MM.1S (cell line): Measurements from ENCODE around the gene CCL19.

Experiments used
- DNase-seq: peaks from one replicate; pipeline ENCODE4 v3.0.0-alpha.2; 2015
- H2AFZ ChIP-seq: fragments of 300-600 bp; sonication (generic); 2 replicates; pipeline ENCODE4 v1.6.0; 2016; ENCODE audit warnings: antibody characterized with exemption, low read length
- H3F3A ChIP-seq: fragments of 300-600 bp; sonication (generic); 2 replicates; pipeline ENCODE4 v1.6.1; 2016; ENCODE audit warnings: mild to moderate bottlenecking, antibody characterized with exemption, low read length, moderate library complexity, mixed read lengths; ENCODE audit not compliant: insufficient read depth
- H3K27ac ChIP-seq: fragments of 300-600 bp; sonication (generic); 2 replicates; pipeline ENCODE4 v1.5.1; 2016; ENCODE audit warnings: mild to moderate bottlenecking, low read length
- H3K27me3 ChIP-seq: fragments of 300-600 bp; sonication (generic); replicated peaks from 2 replicates; pipeline ENCODE4 v1.6.0; 2016; ENCODE audit warnings: low read length; ENCODE audit not compliant: insufficient read depth
- H3K36me3 ChIP-seq: fragments of 300-600 bp; sonication (generic); replicated peaks from 2 replicates; pipeline ENCODE4 v1.6.1; 2016; ENCODE audit warnings: mild to moderate bottlenecking, low read length, mixed read lengths; ENCODE audit not compliant: insufficient read depth
- H3K4me1 ChIP-seq: fragments of 300-600 bp; sonication (generic); 2 replicates; pipeline ENCODE4 v1.6.1; 2016; ENCODE audit warnings: low read length, mixed read lengths
- H3K4me2 ChIP-seq: fragments of 300-600 bp; sonication (generic); 2 replicates; pipeline ENCODE4 v1.6.0; 2016; ENCODE audit warnings: low read depth, low read length
- H3K4me3 ChIP-seq: fragments of 300-600 bp; sonication (generic); 2 replicates; pipeline ENCODE4 v1.5.1; 2016; ENCODE audit warnings: low read length, mixed read lengths
- H3K79me2 ChIP-seq: fragments of 300-600 bp; sonication (generic); 2 replicates; pipeline ENCODE4 v1.6.1; 2016; ENCODE audit warnings: mixed run types, low read length, mixed read lengths
- H3K9ac ChIP-seq: fragments of 300-600 bp; sonication (generic); 2 replicates; pipeline ENCODE4 v1.6.1; 2016; ENCODE audit warnings: low read length, mixed read lengths
- H3K9me2 ChIP-seq: fragments of 300-600 bp; sonication (generic); replicated peaks from 2 replicates; pipeline ENCODE4 v1.6.1; 2016; ENCODE audit warnings: mild to moderate bottlenecking, low read length, mixed read lengths; ENCODE audit not compliant: insufficient read depth
- H3K9me3 ChIP-seq: fragments of 300-600 bp; sonication (generic); replicated peaks from 2 replicates; pipeline ENCODE4 v1.6.1; 2016; ENCODE audit warnings: mild to moderate bottlenecking, low read length, mixed read lengths; ENCODE audit not compliant: insufficient read depth
- H4K20me1 ChIP-seq: fragments of 300-600 bp; sonication (generic); 2 replicates; pipeline ENCODE4 v1.6.1; 2016; ENCODE audit warnings: mild to moderate bottlenecking, low read length, moderate library complexity, mixed read lengths; ENCODE audit not compliant: insufficient read depth
- EZH2 ChIP-seq: fragments of 300-600 bp; sonication (generic); optimal IDR thresholded peaks from 2 replicates; pipeline ENCODE3; 2017; ENCODE audit warnings: low read depth, mild to moderate bottlenecking, antibody characterized with exemption, low read length, mixed read lengths
- EZH2phosphoT487 ChIP-seq: fragments of 300-600 bp; sonication (generic); IDR thresholded peaks from 2 replicates; pipeline ENCODE4 v1.6.1; 2018; ENCODE audit warnings: antibody characterized with exemption, low read length
- TF ChIP-seq, protein P1 (sequence below): fragments of 300-600 bp; sonication (generic); IDR thresholded peaks from 2 replicates; pipeline ENCODE4 v1.5.1; 2016; ENCODE audit warnings: antibody characterized with exemption, low read length, mixed read lengths

CCL19 gene

DNA sequence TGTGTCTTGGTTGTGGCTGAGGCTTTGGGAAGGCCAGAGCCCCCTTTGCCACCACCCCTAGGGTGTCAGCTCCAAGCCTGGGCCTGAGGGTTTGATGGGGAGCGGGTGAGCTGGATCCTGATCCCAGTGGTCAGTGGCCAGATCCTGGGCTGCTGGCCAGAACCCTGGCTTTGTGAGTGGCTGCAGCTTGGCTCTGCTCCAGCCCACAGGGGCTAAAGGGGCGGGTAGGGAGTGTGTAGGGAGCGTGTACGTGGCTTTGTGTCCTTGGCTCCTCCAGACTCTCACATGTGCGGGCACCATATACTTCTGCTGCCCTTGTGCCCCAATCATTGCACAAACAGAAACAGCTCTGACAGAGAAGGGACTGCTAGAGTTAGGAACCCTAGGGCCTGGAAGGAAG, 40.3 kb downstream of the CCL19 start:
- DNase-seq, result no peak
- peaks cover 15% of the 10 kb centered on the region for H3F3A ChIP-seq
- no peak overlapping the region for H3K9ac ChIP-seq
- H3K27me3 ChIP-seq, result no peaks in the 10 kb centered on the region
- peaks cover 14% of the 10 kb centered on the region for H3K4me1 ChIP-seq
- H4K20me1 ChIP-seq, result no peaks in the 10 kb centered on the region
- H3K79me2 ChIP-seq, result peaks cover 22% of the 10 kb centered on the region
- no peak overlapping the region for H3K27ac ChIP-seq
- H2AFZ ChIP-seq, result no peak overlapping the region
- H3K4me3 ChIP-seq, result no peak overlapping the region
- no peaks in the 10 kb centered on the region for H3K9me2 ChIP-seq
- H3K9me3 ChIP-seq, result no peaks in the 10 kb centered on the region
- H3K36me3 ChIP-seq, result 0 out of 2 replicates have a peak, but pooled peaks cover 3% of the 10 kb centered on the region
- no peak overlapping the region for H3K4me2 ChIP-seq
- TF ChIP-seq EZH2phosphoT487 (no peak), EZH2 (no peak)
- TF ChIP-seq, protein P1, sequence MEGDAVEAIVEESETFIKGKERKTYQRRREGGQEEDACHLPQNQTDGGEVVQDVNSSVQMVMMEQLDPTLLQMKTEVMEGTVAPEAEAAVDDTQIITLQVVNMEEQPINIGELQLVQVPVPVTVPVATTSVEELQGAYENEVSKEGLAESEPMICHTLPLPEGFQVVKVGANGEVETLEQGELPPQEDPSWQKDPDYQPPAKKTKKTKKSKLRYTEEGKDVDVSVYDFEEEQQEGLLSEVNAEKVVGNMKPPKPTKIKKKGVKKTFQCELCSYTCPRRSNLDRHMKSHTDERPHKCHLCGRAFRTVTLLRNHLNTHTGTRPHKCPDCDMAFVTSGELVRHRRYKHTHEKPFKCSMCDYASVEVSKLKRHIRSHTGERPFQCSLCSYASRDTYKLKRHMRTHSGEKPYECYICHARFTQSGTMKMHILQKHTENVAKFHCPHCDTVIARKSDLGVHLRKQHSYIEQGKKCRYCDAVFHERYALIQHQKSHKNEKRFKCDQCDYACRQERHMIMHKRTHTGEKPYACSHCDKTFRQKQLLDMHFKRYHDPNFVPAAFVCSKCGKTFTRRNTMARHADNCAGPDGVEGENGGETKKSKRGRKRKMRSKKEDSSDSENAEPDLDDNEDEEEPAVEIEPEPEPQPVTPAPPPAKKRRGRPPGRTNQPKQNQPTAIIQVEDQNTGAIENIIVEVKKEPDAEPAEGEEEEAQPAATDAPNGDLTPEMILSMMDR, result no peak

DNA sequence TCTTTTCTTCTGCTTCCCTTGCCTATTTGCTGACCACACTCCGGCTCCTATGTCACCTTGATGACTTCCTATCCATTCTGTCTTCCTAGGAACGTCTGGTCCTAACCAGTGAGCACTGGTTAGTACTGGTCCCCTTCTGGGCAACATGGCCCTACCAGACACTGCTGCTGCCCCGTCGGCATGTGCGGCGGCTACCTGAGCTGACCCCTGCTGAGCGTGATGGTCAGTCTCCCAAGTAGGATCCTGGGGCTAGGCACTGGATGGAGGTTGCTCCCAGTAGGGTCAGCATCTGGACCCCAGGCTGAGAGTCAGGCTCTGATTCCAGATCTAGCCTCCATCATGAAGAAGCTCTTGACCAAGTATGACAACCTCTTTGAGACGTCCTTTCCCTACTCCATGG, 42.4 kb downstream of the CCL19 start:
- H3K4me2 ChIP-seq, result no peak overlapping the region
- no peak overlapping the region for H3K27ac ChIP-seq
- no peak overlapping the region for H3K9ac ChIP-seq
- peaks cover 15% of the 10 kb centered on the region for H3F3A ChIP-seq
- H3K36me3 ChIP-seq, result 0 out of 2 replicates have a peak, but pooled peaks cover 3% of the 10 kb centered on the region
- DNase-seq, result no peak
- no peak overlapping the region for H3K4me3 ChIP-seq
- H3K9me2 ChIP-seq, result no peaks in the 10 kb centered on the region
- H3K4me1 ChIP-seq, result peaks cover 14% of the 10 kb centered on the region
- H3K9me3 ChIP-seq, result no peaks in the 10 kb centered on the region
- TF ChIP-seq EZH2 (no peak), EZH2phosphoT487 (no peak)
- TF ChIP-seq, protein P1, result no peak
- no peaks in the 10 kb centered on the region for H4K20me1 ChIP-seq
- no peaks in the 10 kb centered on the region for H3K27me3 ChIP-seq
- H3K79me2 ChIP-seq, result peaks cover 22% of the 10 kb centered on the region
- H2AFZ ChIP-seq, result no peak overlapping the region

DNA sequence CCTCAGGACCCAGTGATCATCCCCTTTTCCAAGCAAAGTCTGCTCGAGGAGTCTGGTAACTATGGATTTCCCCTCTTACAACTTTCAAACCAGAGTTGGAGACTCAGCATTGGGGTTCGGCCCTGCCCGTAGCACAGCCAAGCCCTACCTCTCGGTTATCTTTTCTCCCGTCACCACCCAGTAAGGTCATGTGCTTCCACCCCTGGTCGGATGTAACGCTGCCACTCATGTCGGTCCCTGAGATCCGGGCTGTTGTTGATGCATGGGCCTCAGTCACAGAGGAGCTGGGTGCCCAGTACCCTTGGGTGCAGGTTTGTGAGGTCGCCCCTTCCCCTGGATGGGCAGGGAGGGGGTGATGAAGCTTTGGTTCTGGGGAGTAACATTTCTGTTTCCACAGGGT, 43.4 kb downstream of the CCL19 start:
- 0 out of 2 replicates have a peak, but pooled peaks cover 3% of the 10 kb centered on the region for H3K36me3 ChIP-seq
- no peak overlapping the region for H3K27ac ChIP-seq
- H3K9me2 ChIP-seq, result no peaks in the 10 kb centered on the region
- no peaks in the 10 kb centered on the region for H3K9me3 ChIP-seq
- no peak for DNase-seq
- H3K4me1 ChIP-seq, result peaks cover 14% of the 10 kb centered on the region
- peak overlapping the region; percentile 95 for H3K4me3 ChIP-seq
- no peaks in the 10 kb centered on the region for H4K20me1 ChIP-seq
- H3K27me3 ChIP-seq, result no peaks in the 10 kb centered on the region
- peaks cover 22% of the 10 kb centered on the region for H3K79me2 ChIP-seq
- peak overlapping the region; percentile 80 for H3K9ac ChIP-seq
- peaks cover 15% of the 10 kb centered on the region for H3F3A ChIP-seq
- peak overlapping the region; percentile 95 for H3K4me2 ChIP-seq
- no peak overlapping the region for H2AFZ ChIP-seq
- TF ChIP-seq, protein P1, result no peak
